ENCODE results near the gene NKX2-4. TPM values are rescaled to one million over a fixed set of nuclear protein-coding genes. Genes with fewer than 3 reads are reported as not detected.
A peak's percentile ranks its signal among the peaks of the same experiment; 100 is the strongest.

Gene NKX2-4
- total RNA-seq (not detected), polyA plus RNA-seq (not detected), total RNA-seq (not detected)

DNA sequence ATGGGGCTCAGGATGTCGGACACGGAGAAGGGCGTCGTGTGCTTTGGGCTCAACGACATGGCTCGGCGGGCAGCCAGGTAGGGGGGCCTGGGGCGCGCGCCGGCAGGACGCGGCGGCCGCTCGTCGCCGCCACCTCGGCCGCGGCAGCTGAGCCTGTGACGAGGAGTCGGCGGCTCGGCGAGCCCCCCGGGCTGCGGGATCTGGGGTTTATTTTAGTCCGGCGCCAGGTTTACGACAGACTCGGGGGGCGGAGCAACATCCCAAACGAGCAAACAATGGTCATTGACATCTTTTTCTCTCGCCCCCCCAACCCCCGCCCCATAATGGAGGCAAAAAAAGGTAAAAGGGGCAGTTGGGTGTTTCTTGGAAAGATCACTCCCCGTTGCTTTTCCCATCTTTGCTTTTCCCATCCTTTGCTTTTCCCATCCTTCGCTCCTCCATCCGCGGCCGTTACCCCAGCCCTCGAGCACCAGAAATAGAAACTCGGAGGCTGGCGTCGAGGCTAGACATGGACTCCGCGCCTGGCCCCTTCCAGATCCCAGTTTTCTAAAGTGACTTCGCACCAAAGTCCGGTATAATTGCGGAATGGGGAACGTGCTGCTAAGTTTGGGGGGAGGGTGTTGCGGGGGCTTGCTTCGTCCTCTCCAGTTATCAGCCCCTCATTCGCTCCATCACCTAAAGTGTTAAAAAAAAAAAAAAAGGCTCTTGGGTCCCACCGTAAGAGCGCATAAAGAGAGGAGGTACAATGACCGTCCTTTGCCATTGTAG lies at the start of gene NKX2-4:
Gene NKX2-4 (minus strand): TSS at position 186 of the 768 bp plus-strand sequence. CDS start 127 bp downstream, at position 59.
- no peak within 1 kb of the TSS for H3K27ac ChIP-seq (ENCODE audit: low read depth, low read length)
- intact Hi-C loops (cut with micrococcal nuclease) = loop anchor here (2.0 to 5.0 kb wide), 3 partner anchors 95 to 300 kb away; partner anchors contain the start of gene XRN2 (in 1 of the 2)
- DNase-seq (no peak), ATAC-seq (no peak)
- H3K4me1 ChIP-seq (ENCODE audit: control insufficient read depth in 2 of 2, insufficient read depth in 2 of 2, low read length in 2 of 2) = peaks cover 0 to 13% of the 10 kb centered on the region in 2 donors
- peak within 1 kb of the TSS in 9 of 10 donors; percentile 44 to 85 (median 66) for H3K4me3 Mint-ChIP-seq
- peaks cover 68 to 81% (median 75%) of the 10 kb centered on the region in 5 donors for H3K27me3 Mint-ChIP-seq
- ChIA-PET POLR2A (interaction anchor here (0.6 kb wide), 1 partner anchor 284 kb away, joined by 3 read pairs; no protein-coding TSS in a partner anchor), CTCF (no interaction called here)
- H3K9me3 ChIP-seq (ENCODE audit: control insufficient read depth in 2 of 3, low read length in 3 of 3) = peaks cover 0 to 9% (median 0%) of the 10 kb centered on the region in 3 experiments
- H3K36me3 Mint-ChIP-seq = peaks cover 0 to 7% (median 0%) of the 10 kb centered on the region in 5 donors
- peaks cover 0 to 40% (median 15%) of the 10 kb centered on the region in 11 donors for H3K9me3 Mint-ChIP-seq
- peak within 1 kb of the TSS in 5 of 9 donors; percentile 15 to 83 (median 32) for H3K27ac Mint-ChIP-seq
- no peaks in the 10 kb centered on the region for H3K36me3 ChIP-seq (ENCODE audit: control insufficient read depth in 2 of 3, insufficient read depth in 3 of 3, low read length in 3 of 3)
- peaks cover 6 to 25% (median 19%) of the 10 kb centered on the region in 7 donors for H3K4me1 Mint-ChIP-seq
- H3K4me3 ChIP-seq (ENCODE audit: low read length) = no peak within 1 kb of the TSS
- H3K27me3 ChIP-seq (ENCODE audit: control insufficient read depth in 2 of 2, insufficient read depth in 2 of 2, low read length in 2 of 2) = peaks cover 48 to 55% of the 10 kb centered on the region in 2 donors

- H3K4me3 ChIP-seq (ENCODE audit: low read length) = no peak overlapping the region
- Mint-ChIP-seq H3K27me3 (peaks cover 28 to 43% (median 37%) of the 10 kb centered on the region in 5 donors), H3K9me3 (no peaks in the 10 kb centered on the region), H3K27ac (no peak overlapping the region), H3K36me3 (no peaks in the 10 kb centered on the region), H3K4me3 (no peak overlapping the region), H3K4me1 (peaks cover 0 to 2% (median 0%) of the 10 kb centered on the region in 7 donors)
- no peak for ATAC-seq
- no peak for DNase-seq
- intact Hi-C loops (cut with micrococcal nuclease) = no loop called here
- no peaks in the 10 kb centered on the region for H3K27me3 ChIP-seq (ENCODE audit: control insufficient read depth in 2 of 2, insufficient read depth in 2 of 2, low read length in 2 of 2)
- no peaks in the 10 kb centered on the region for H3K9me3 ChIP-seq (ENCODE audit: control insufficient read depth in 2 of 3, low read length in 3 of 3)
- no peaks in the 10 kb centered on the region for H3K36me3 ChIP-seq (ENCODE audit: control insufficient read depth in 2 of 3, insufficient read depth in 3 of 3, low read length in 3 of 3)
- no peak overlapping the region for H3K27ac ChIP-seq (ENCODE audit: low read depth, low read length)
- no peaks in the 10 kb centered on the region for H3K4me1 ChIP-seq (ENCODE audit: control insufficient read depth in 2 of 2, insufficient read depth in 2 of 2, low read length in 2 of 2)
- CTCF ChIA-PET = no interaction called here
- POLR2A ChIA-PET = no interaction called here
These were observed 40.5 kb upstream of the NKX2-4 start for GRCh38 chr20:21437816-21438215.

DNA sequence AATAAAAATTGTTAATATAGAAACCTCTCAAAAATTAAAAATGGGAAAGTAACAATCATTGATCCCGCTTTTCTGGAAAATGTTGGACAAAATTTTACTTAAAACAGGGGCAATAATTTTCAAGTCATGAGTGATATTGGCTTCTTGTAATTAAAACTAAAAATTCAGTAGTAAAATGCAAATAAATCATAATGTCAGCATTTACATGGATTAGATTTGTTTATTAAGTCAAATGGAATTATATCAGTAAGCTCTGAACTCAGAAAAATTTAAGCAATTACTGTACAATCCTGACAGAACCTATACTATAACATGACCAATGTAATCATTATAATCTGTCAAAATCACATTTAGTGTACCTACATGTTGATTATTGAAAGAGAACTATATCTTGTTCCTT lies 39.9 kb upstream of the NKX2-4 start:
- H3K9me3 Mint-ChIP-seq = no peaks in the 10 kb centered on the region
- ChIA-PET POLR2A (no interaction called here), CTCF (no interaction called here)
- no peak overlapping the region for H3K27ac Mint-ChIP-seq
- Histone ChIP-seq H3K4me1 (ENCODE audit: control insufficient read depth in 2 of 2, insufficient read depth in 2 of 2, low read length in 2 of 2) (no peaks in the 10 kb centered on the region), H3K27ac (ENCODE audit: low read depth, low read length) (no peak overlapping the region), H3K27me3 (ENCODE audit: control insufficient read depth in 2 of 2, insufficient read depth in 2 of 2, low read length in 2 of 2) (no peaks in the 10 kb centered on the region), H3K36me3 (ENCODE audit: control insufficient read depth in 2 of 3, insufficient read depth in 3 of 3, low read length in 3 of 3) (no peaks in the 10 kb centered on the region), H3K9me3 (ENCODE audit: control insufficient read depth in 2 of 3, low read length in 3 of 3) (no peaks in the 10 kb centered on the region), H3K4me3 (ENCODE audit: low read length) (no peak overlapping the region)
- H3K27me3 Mint-ChIP-seq = peaks cover 28 to 48% (median 40%) of the 10 kb centered on the region in 5 donors
- no peak for ATAC-seq
- DNase-seq = no peak
- intact Hi-C loops (cut with micrococcal nuclease) = no loop called here
- H3K36me3 Mint-ChIP-seq = no peaks in the 10 kb centered on the region
- peaks cover 0 to 2% (median 0%) of the 10 kb centered on the region in 7 donors for H3K4me1 Mint-ChIP-seq
- H3K4me3 Mint-ChIP-seq = no peak overlapping the region

DNA sequence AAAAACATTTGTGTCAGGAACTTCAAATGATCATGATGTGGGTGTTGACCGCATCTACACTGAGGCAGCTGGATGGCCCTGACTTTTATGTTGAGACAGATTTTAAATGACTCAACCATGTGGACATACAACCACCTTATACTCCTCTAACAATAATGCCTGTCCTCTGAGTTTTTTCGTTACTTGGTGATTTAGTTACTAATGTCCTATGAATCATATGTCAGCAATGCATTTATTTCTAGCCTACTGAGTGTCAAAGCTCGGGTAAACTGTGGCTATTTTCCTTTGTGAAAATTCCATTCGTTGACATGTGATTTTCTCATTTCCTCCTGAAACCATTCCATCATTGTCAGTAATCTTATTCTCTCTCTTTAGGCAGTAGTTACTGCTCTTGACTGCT lies 38.9 kb upstream of the NKX2-4 start:
- no peak overlapping the region for H3K27ac Mint-ChIP-seq
- intact Hi-C loops (cut with micrococcal nuclease) = no loop called here
- no peaks in the 10 kb centered on the region for H3K36me3 Mint-ChIP-seq
- H3K27me3 Mint-ChIP-seq = peaks cover 27 to 44% (median 43%) of the 10 kb centered on the region in 5 donors
- Histone ChIP-seq H3K4me1 (ENCODE audit: control insufficient read depth in 2 of 2, insufficient read depth in 2 of 2, low read length in 2 of 2) (no peaks in the 10 kb centered on the region), H3K36me3 (ENCODE audit: control insufficient read depth in 2 of 3, insufficient read depth in 3 of 3, low read length in 3 of 3) (no peaks in the 10 kb centered on the region), H3K9me3 (ENCODE audit: control insufficient read depth in 2 of 3, low read length in 3 of 3) (no peaks in the 10 kb centered on the region), H3K27me3 (ENCODE audit: control insufficient read depth in 2 of 2, insufficient read depth in 2 of 2, low read length in 2 of 2) (no peaks in the 10 kb centered on the region), H3K27ac (ENCODE audit: low read depth, low read length) (no peak overlapping the region), H3K4me3 (ENCODE audit: low read length) (no peak overlapping the region)
- POLR2A ChIA-PET = no interaction called here
- DNase-seq (no peak), ATAC-seq (no peak)
- CTCF ChIA-PET = no interaction called here
- no peak overlapping the region for H3K4me3 Mint-ChIP-seq
- H3K9me3 Mint-ChIP-seq = no peaks in the 10 kb centered on the region
- peaks cover 0 to 2% (median 0%) of the 10 kb centered on the region in 7 donors for H3K4me1 Mint-ChIP-seq

GRCh38 chr20:21435576-21435975 lies 38.2 kb upstream of the NKX2-4 start:
- Histone ChIP-seq H3K4me3 (ENCODE audit: low read length) (no peak overlapping the region), H3K27me3 (ENCODE audit: control insufficient read depth in 2 of 2, insufficient read depth in 2 of 2, low read length in 2 of 2) (no peaks in the 10 kb centered on the region), H3K27ac (ENCODE audit: low read depth, low read length) (no peak overlapping the region), H3K4me1 (ENCODE audit: control insufficient read depth in 2 of 2, insufficient read depth in 2 of 2, low read length in 2 of 2) (no peaks in the 10 kb centered on the region), H3K9me3 (ENCODE audit: control insufficient read depth in 2 of 3, low read length in 3 of 3) (no peaks in the 10 kb centered on the region), H3K36me3 (ENCODE audit: control insufficient read depth in 2 of 3, insufficient read depth in 3 of 3, low read length in 3 of 3) (no peaks in the 10 kb centered on the region)
- H3K27me3 Mint-ChIP-seq = peaks cover 24 to 42% (median 40%) of the 10 kb centered on the region in 5 donors
- H3K36me3 Mint-ChIP-seq = no peaks in the 10 kb centered on the region
- POLR2A ChIA-PET = no interaction called here
- ATAC-seq = no peak
- no peak overlapping the region for H3K27ac Mint-ChIP-seq
- peaks cover 0 to 2% (median 0%) of the 10 kb centered on the region in 7 donors for H3K4me1 Mint-ChIP-seq
- no peak for DNase-seq
- intact Hi-C loops (cut with micrococcal nuclease) = no loop called here
- H3K9me3 Mint-ChIP-seq = no peaks in the 10 kb centered on the region
- CTCF ChIA-PET = no interaction called here
- H3K4me3 Mint-ChIP-seq = no peak overlapping the region

- H3K4me1 ChIP-seq (ENCODE audit: control insufficient read depth in 2 of 2, insufficient read depth in 2 of 2, low read length in 2 of 2) = no peaks in the 10 kb centered on the region
- no peak overlapping the region for H3K4me3 ChIP-seq (ENCODE audit: low read length)
- no peaks in the 10 kb centered on the region for H3K27me3 ChIP-seq (ENCODE audit: control insufficient read depth in 2 of 2, insufficient read depth in 2 of 2, low read length in 2 of 2)
- Mint-ChIP-seq H3K27me3 (peaks cover 22 to 53% (median 49%) of the 10 kb centered on the region in 5 donors), H3K27ac (no peak overlapping the region), H3K4me1 (no peaks in the 10 kb centered on the region), H3K9me3 (no peaks in the 10 kb centered on the region), H3K36me3 (no peaks in the 10 kb centered on the region), H3K4me3 (no peak overlapping the region)
- POLR2A ChIA-PET = no interaction called here
- CTCF ChIA-PET = no interaction called here
- no peaks in the 10 kb centered on the region for H3K36me3 ChIP-seq (ENCODE audit: control insufficient read depth in 2 of 3, insufficient read depth in 3 of 3, low read length in 3 of 3)
- no peak overlapping the region for H3K27ac ChIP-seq (ENCODE audit: low read depth, low read length)
- DNase-seq (no peak), ATAC-seq (no peak)
- H3K9me3 ChIP-seq (ENCODE audit: control insufficient read depth in 2 of 3, low read length in 3 of 3) = no peaks in the 10 kb centered on the region
- intact Hi-C loops (cut with micrococcal nuclease) = no loop called here
These were observed 36.1 kb upstream of the NKX2-4 start for GRCh38 chr20:21433329-21433890.
